Coronary artery (tissue), 2 donors: ENCODE measurements around the gene KAZN.

Experiments
- DNase-seq: peaks from one replicate; pipeline ENCODE4 v3.0.0-alpha.2; 2017; ENCODE audit warnings: low spot score
- H3K27ac ChIP-seq, 2 donors: fragments of 200-600 bp; sonication (generic); one replicate each; pipeline ENCODE4 v1.5.1; 2016 to 2019
- H3K4me3 ChIP-seq: fragments of 200-600 bp; sonication (generic); 2 replicates; pipeline ENCODE4 v1.5.1; 2016; ENCODE audit warnings: mild to moderate bottlenecking, moderate library complexity
- TF ChIP-seq, protein P1 (sequence below): fragments of 200-600 bp; sonication (generic); IDR thresholded peaks from one replicate; pipeline ENCODE4 v1.5.1; 2019; ENCODE audit warnings: antibody characterized with exemption

KAZN gene

DNA sequence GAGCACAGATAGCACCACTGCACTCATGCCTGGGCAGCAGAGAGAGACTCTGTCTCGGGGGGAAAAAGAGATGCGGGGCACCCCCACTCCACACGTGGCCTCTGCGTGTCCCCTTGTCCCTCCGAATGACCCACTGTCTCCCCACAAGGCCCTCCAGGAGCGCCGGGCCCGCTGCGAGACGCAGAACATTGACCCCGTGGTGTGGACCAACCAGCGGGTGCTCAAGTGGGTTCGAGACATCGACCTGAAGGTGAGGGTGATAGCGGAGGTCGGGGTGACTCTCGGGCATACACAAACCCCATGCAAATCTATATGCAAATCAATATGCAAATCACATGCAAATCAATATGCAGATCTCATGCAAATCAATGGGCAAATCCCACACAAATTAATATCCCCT lies 504.7 kb downstream of the KAZN start:
- no peak overlapping the region for H3K27ac ChIP-seq
- TF ChIP-seq, protein P1, sequence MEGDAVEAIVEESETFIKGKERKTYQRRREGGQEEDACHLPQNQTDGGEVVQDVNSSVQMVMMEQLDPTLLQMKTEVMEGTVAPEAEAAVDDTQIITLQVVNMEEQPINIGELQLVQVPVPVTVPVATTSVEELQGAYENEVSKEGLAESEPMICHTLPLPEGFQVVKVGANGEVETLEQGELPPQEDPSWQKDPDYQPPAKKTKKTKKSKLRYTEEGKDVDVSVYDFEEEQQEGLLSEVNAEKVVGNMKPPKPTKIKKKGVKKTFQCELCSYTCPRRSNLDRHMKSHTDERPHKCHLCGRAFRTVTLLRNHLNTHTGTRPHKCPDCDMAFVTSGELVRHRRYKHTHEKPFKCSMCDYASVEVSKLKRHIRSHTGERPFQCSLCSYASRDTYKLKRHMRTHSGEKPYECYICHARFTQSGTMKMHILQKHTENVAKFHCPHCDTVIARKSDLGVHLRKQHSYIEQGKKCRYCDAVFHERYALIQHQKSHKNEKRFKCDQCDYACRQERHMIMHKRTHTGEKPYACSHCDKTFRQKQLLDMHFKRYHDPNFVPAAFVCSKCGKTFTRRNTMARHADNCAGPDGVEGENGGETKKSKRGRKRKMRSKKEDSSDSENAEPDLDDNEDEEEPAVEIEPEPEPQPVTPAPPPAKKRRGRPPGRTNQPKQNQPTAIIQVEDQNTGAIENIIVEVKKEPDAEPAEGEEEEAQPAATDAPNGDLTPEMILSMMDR = no peak
- no peak for DNase-seq
- H3K4me3 ChIP-seq = no peak overlapping the region

DNA sequence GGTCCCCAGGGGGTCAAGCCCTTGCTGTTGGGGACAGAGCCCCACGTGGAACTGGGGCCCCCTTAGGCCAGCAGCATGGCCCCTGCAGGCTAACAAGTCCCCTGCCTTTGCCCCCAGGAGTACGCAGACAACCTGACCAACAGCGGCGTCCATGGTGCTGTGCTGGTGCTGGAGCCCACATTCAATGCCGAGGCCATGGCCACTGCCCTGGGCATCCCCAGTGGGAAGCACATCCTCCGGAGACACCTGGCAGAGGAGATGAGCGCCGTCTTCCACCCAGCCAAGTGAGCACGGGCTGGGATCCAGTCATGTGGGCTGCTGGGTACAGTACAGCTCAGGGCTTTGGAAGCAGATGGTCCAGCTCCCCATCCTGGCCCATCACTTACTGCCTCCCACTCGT lies 505.4 kb downstream of the KAZN start:
- no peak overlapping the region for H3K27ac ChIP-seq
- DNase-seq = no peak
- TF ChIP-seq, protein P1 = no peak
- H3K4me3 ChIP-seq = no peak overlapping the region

DNA sequence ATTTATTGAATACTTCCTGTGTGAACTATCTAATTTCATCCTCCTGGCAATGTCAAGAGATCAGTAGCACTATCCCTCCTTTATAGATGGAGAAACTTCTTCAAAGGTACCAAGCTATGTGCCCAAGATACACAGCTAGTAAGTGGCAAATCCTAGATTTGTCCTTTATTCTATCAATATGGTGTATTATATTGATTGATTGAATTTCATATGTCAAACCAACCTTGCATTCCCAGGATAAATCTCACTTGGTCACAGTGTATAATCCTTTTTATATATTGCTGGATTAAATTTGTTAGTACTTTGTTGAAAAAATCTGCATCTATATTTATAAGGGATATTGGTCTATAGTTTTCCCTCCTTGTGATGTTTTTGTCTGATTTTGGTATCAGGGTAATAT lies 506.3 kb downstream of the KAZN start:
- no peak overlapping the region for H3K27ac ChIP-seq
- DNase-seq = no peak
- no peak overlapping the region for H3K4me3 ChIP-seq
- TF ChIP-seq, protein P1 = no peak

DNA sequence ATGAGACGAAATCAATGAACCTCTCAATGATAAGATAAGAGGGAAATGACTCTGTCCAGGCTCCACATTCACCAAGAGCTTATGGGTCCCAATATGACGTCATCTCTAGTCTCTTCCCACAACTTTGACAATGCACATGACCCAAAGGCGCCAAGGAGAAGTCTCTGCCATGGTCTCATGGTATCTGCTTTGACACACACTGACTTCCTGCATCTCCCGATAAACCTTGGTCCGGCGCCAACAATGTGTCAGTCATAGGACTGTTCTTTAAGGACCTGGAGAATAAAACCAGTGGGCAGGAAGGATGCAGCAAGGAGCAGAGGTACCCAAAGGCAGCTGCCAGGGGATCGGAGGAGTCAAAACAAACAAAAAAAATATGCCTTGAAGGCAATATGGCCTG lies 508.1 kb downstream of the KAZN start:
- no peak for DNase-seq
- no peak overlapping the region for H3K27ac ChIP-seq
- TF ChIP-seq, protein P1 = no peak
- H3K4me3 ChIP-seq = no peak overlapping the region

DNA sequence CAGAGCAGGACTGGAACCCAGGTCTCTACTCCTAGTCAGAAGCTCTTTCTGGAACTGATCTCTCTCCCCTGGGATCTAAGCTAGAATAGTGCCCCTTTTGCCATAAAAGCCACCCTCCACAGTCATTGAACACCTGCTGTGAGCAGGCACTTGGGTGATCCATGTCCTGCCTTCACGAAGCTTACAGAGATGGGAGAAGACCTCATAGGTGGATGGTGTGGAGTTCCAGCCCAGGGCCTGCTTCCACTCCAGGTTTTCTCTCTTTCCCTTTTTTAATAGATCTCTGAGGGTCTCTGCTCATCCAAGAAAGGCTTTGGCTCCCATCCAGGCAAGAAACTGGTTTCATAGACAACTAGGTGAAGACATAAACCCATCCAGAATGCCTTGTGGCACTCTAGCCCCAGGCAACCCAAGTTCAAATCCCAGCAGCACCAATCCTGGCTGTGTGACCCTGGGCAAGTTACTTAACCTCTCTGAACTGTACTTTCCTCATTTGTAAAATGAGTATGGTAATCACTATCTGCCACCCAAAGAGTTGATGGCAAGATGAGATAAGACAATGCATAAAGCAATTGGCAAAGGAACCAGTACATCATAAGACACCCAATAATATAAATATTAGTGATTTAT lies 508.7 kb downstream of the KAZN start:
- TF ChIP-seq, protein P1 = no peak
- DNase-seq = no peak
- no peak overlapping the region for H3K27ac ChIP-seq
- no peak overlapping the region for H3K4me3 ChIP-seq

DNA sequence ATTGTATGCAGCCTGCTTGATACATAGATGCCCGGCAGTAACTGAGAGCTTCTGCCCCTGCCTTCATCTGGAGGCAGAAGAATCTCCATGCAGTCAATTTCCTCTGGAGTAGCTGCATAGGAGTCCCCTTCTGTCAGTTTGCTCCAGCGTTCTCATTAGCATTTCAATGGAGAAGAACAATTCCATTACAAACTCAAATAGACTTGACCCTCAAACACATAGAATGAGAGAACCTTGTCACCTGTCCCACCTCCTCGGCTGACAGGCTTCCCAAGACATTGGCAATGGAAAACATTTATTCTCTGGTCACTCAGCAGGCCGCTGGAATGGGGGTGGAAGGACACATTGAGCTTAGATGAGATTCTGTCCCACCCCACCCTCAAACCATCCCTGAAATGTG lies 509.4 kb downstream of the KAZN start:
- H3K4me3 ChIP-seq = no peak overlapping the region
- H3K27ac ChIP-seq = no peak overlapping the region
- no peak for DNase-seq
- TF ChIP-seq, protein P1 = no peak

DNA sequence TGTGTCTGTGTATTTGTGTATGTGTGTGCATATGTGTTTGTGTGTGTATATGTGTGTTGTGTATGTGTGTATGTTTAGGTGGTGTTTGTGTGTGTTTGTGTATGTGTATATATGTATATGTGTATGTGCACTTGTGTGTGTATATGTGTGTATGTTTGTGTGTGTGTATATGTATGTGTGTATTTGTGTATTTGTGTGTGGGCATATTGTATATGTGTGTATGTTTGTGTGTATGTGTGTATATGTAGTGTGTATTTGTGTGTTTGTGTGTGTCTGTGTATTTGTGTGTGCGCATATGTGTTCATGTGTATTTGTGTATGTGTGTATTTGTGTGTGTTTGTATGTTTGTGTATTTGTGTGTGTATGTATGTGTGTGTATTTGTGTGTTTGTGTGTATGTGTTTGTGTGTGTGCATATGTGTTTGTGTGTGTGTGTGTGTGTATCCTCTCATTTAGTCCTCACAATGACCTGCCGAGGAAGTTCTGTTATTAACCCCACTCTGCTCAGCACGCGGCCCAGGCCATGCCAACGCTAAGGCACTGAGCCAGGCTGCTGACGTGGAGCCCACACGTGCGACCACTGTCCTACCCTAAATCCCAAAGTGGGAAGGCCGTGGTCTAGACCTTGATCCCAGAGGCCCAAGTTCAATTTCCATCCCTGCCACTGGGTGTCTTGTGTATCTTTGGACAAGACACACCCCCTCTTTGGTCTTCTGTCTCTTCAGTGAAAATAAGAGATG lies 511.8 kb downstream of the KAZN start:
- DNase-seq = no peak

More for the DNA sequence above, 511.8 kb downstream of the KAZN start:
- TF ChIP-seq, protein P1 = no peak
- Histone ChIP-seq H3K4me3 (no peak overlapping the region), H3K27ac (no peak overlapping the region)
